Measurements from ENCODE around the gene ADAM12. TPM values are rescaled to one million over a fixed set of nuclear protein-coding genes. Genes with fewer than 3 reads are reported as not detected.

ADAM12 gene
- total and polyA plus RNA-seq, 9 of the 15 experiments (the other 6 are each of a cell fraction or from before 2014, with no cell fraction given) = not detected

- CTCF ChIA-PET (ENCODE audit: low intra/inter-chr PET ratio) = no interaction called here
- no peak for TF ChIP-seq CREB1 (IDR thresholded peaks at IDR 0.05)
- no peak for TF ChIP-seq CREB1 (CRISPR knock-in tag; IDR thresholded peaks at IDR 0.05)
- no peak for TF ChIP-seq MYC (IDR thresholded peaks at IDR 0.05; ENCODE audit: low read depth, low read length)
- TF ChIP-seq MYC (CRISPR knock-in tag; IDR thresholded peaks at IDR 0.05; ENCODE audit: borderline replicate concordance, low read depth) = no peak
- no peak for TF ChIP-seq CUX1 (CRISPR knock-in tag; IDR thresholded peaks at IDR 0.05)
- TF ChIP-seq ZNF445 (CRISPR knock-in tag; IDR thresholded peaks at IDR 0.05; ENCODE audit: low read depth) = no peak
- TF ChIP-seq IRF9 (tag; IDR thresholded peaks at IDR 0.05) = no peak
- no peak for TF ChIP-seq MAFG (tag; conservative IDR thresholded peaks at IDR 0.05)
- no peak for TF ChIP-seq XRCC4 (IDR thresholded peaks at IDR 0.05; ENCODE audit: extremely low read depth, insufficient read depth, insufficient read length)
- no peak for TF ChIP-seq HNRNPUL1 (IDR thresholded peaks at IDR 0.05; ENCODE audit: low read length)
- TF ChIP-seq L3MBTL2 (IDR thresholded peaks at IDR 0.05) = no peak
- no peak for TF ChIP-seq RCOR1 (IDR thresholded peaks at IDR 0.05; ENCODE audit: borderline replicate concordance in 1 of 2, low read depth in 2 of 2, low read length in 2 of 2)
- no peak for TF ChIP-seq SP2 (IDR thresholded peaks at IDR 0.05; ENCODE audit: extremely low read depth, low read depth, low read length, poor library complexity, severe bottlenecking)
- no peak for TF ChIP-seq BRD4 (IDR thresholded peaks at IDR 0.05)
- TF ChIP-seq ZNF280A (IDR thresholded peaks at IDR 0.05; ENCODE audit: low read depth, partially characterized antibody) = no peak
- TF ChIP-seq ZSCAN29 (IDR thresholded peaks at IDR 0.05) = no peak
Observed at GRCh38 chr10:126137562-126138221, 250.6 kb downstream of the ADAM12 start.

More at GRCh38 chr10:126137562-126138221, 250.6 kb downstream of the ADAM12 start:
- Histone ChIP-seq H3K9ac (ENCODE audit: insufficient read depth in 1 of 2, low read depth in 2 of 2, low read length in 2 of 2) (no peak overlapping the region), H3K4me1 (replicated peaks in 1 of 2; ENCODE audit: control insufficient read depth in 2 of 2, insufficient read depth in 2 of 2, low read length in 2 of 2) (no peaks in the 10 kb centered on the region), H3K4me2 (ENCODE audit: insufficient read depth, low read length) (no peak overlapping the region), H3K36me3 (ENCODE audit: control insufficient read depth, insufficient read depth, low read length) (no peaks in the 10 kb centered on the region), H3K9me3 (replicated peaks; ENCODE audit: control insufficient read depth, insufficient read depth, low read depth, low read length) (no peaks in the 10 kb centered on the region), H2AFZ (ENCODE audit: low read depth, low read length) (no peak overlapping the region), H3K79me2 (ENCODE audit: control insufficient read depth, insufficient read depth, low read length) (no peaks in the 10 kb centered on the region), H4K20me1 (replicated peaks; ENCODE audit: control insufficient read depth, insufficient read depth, low read length) (no peaks in the 10 kb centered on the region), H3K9me1 (ENCODE audit: control insufficient read depth, insufficient read depth, low read length) (no peaks in the 10 kb centered on the region), H3K27me3 (ENCODE audit: control insufficient read depth in 2 of 2, insufficient read depth in 2 of 2, low read length in 2 of 2) (no peaks in the 10 kb centered on the region), H3K4me3 (no peak overlapping the region), H3K27ac (ENCODE audit: extremely low read depth, low read depth, low read length) (no peak overlapping the region)
- no peak for FAIRE-seq
- no peak for ATAC-seq
- in situ Hi-C loops (cut with MboI) = no loop called here
- POLR2A ChIA-PET = interaction anchor here (0.6 kb wide), 1 partner anchor 1595 kb away, joined by 3 read pairs; no protein-coding TSS in a partner anchor
- DNase-seq (ENCODE audit: extremely low read depth in 1 of 4, low spot score in 3 of 4) = no peak
- no TSS peak for BruUV-seq (replicated peaks)
- intact Hi-C loops (cut with micrococcal nuclease) = no loop called here
- WGBS (ENCODE audit: insufficient coverage, low coverage, missing lambda C conversion rate) = 0% methylated on average over 4 of the region's 4 CpGs

Measured in K562 (cell line).